HTR-8/SVneo (cell line): Measurements from ENCODE around the gene EIF4G3.
"Not testable (repeated sequence)": the region's sequence is repeated elsewhere in the genome, so short reads cannot be mapped to it uniquely, and the experiment has no call there.

Source experiments
- DNase-seq: peaks from one replicate; pipeline ENCODE4 v3.0.0; 2011; ENCODE audit warnings: low spot score, mixed read lengths; ENCODE audit not compliant: insufficient read length
- FAIRE-seq: peaks from 2 replicates; lab custom pipeline; 2011; peaks lifted over from hg19 to GRCh38; lab: Jason Lieb, UNC

The EIF4G3 gene

GRCh38 chr1:20903437-20903836 is 273.3 kb downstream of the EIF4G3 start:
- DNase-seq (no peak), FAIRE-seq (peak; percentile 44)

- no peak for FAIRE-seq
- no peak for DNase-seq
Measured at GRCh38 chr1:20900056-20900455, 276.6 kb downstream of the EIF4G3 start.

- FAIRE-seq (no peak), DNase-seq (no peak)
Measured at GRCh38 chr1:20899154-20899972, 277.3 kb downstream of the EIF4G3 start.

- FAIRE-seq (no peak), DNase-seq (no peak)
Measured at GRCh38 chr1:20896826-20897225, 279.9 kb downstream of the EIF4G3 start.

- no peak for FAIRE-seq
- DNase-seq, result no peak
Measured at GRCh38 chr1:20893931-20894330, 282.8 kb downstream of the EIF4G3 start.

- FAIRE-seq (no peak), DNase-seq (no peak)
Measured at GRCh38 chr1:20891091-20891490, 285.6 kb downstream of the EIF4G3 start.

DNA sequence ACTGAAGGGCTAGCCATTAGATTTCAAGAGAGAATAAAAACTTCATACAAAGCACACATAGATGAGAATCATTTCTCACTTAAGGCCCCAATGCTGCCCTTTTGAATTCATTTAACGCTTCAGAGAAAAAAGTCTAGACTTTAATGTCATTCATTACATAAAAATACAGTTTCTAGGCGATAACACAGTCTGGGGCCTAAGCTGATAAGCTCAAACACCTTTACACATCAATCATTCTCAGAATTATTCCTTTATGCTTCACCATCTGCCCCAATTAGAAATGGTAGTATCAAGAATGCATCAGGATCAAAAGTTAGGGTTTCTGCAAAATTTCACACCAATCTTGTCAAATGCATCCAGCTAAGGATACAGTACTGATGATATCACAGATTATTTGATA is 289.5 kb downstream of the EIF4G3 start:
- FAIRE-seq (no peak), DNase-seq (no peak)

- FAIRE-seq, result no peak
- DNase-seq, result no peak
Measured at GRCh38 chr1:20885121-20885520, 291.6 kb downstream of the EIF4G3 start.

DNA sequence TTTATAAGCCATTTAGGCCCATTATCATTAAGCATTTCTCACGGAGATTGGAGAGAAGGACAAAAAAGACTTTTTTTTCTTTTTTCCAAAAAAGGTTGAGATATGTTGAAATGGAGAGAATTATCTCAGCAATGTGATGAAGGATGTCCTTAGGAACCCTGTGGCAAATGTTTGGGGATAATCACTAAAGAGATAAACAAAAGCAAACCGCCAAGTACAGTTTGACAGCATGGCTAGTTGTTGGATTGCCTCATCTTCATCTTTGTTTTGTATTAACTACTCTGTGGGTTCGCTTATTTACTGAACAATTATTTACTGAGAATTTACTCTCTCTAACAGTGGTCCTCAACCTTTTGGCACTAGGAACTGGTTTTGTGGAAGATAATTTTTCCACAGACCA is 292.2 kb downstream of the EIF4G3 start:
- DNase-seq, result no peak
- no peak for FAIRE-seq

DNA sequence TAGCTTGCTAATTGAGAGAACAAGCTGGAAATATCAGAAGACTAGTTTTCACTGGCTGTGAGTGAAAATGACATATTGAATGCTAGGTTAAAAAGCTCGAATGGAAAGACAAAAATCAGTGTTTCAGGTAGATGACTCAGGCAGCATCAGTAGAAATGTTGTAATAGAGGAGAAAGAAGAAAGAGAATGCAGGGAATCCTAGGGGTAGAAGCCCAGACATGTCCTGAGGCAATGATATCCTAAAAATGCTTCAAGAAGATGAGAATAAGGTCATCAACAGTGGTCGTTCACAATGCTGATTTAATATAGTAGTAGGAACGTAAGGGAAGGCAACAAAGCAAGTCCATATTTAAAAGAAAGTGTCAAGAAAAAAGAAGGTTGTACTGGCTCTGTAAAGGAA is 292.9 kb downstream of the EIF4G3 start:
- DNase-seq (no peak), FAIRE-seq (no peak)

GRCh38 chr1:20882837-20883236 is 293.9 kb downstream of the EIF4G3 start:
- DNase-seq (no peak), FAIRE-seq (no peak)

DNA sequence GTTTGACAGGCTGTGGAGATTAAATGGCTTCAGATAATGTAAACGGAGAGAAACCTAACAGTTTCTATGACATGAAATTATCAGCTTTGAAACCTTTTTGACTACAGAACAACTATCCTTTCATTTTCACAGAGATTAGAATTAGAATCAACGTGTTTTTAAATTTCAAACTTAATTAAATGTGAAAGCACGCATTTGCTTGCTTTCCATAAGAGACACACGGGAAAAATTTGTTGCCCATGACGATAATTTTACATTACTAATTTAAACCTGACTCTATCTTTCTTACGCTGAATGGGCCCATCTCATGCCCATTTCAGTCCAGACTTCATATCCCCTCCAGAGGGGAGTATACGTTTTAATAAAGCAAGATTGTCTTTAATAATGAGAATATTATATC is 297.9 kb downstream of the EIF4G3 start:
- FAIRE-seq (no peak), DNase-seq (no peak)

GRCh38 chr1:20875198-20875973 is 301.3 kb downstream of the EIF4G3 start:
- DNase-seq (no peak), FAIRE-seq (no peak)

- DNase-seq (no peak), FAIRE-seq (no peak)
Measured at GRCh38 chr1:20873311-20873710, 303.4 kb downstream of the EIF4G3 start.

DNA sequence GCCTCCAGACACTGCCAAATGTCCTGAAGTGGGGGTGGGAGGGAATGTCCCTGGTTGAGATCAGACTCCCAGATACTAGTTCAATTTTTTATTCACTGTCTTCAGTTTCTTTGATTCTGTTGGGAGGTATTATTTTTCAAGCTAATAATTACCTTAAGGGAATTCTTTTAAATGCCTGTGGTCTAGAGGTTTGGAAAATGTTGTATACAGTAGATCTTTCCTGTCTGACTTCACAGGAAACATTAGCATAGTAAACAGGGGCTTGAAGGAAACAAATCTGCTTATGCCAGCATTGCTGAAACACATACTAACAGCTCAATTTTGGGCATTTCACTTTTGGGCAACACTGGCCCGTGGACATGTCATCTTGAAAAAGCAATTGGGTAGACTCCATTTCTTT is 305.3 kb downstream of the EIF4G3 start:
- DNase-seq (no peak), FAIRE-seq (no peak)

DNA sequence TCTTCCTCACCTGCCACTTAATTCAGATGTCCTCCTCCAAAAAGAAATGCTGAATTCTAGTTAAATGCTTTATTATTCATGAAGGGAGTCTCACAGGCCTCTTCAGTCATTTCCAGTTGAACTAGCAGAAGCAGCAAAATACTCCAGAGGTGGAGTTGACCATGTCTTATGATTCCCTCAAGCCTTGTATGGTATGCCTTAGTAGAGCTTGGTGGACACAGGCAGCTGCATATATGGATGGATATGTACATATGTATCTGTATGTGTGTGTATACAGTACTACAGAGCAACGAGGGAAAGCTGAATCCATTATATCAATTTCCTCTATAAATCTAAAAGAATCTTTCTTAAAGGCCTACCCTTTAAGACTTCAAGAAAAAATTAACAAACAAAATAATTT is 306.0 kb downstream of the EIF4G3 start:
- DNase-seq (no peak), FAIRE-seq (no peak)

- FAIRE-seq (no peak), DNase-seq (no peak)
Measured at GRCh38 chr1:20868263-20868662, 308.4 kb downstream of the EIF4G3 start.

- no peak for FAIRE-seq
- DNase-seq, result no peak
Measured at GRCh38 chr1:20867847-20868246, 308.9 kb downstream of the EIF4G3 start.

GRCh38 chr1:20867062-20867461 is 309.6 kb downstream of the EIF4G3 start:
- FAIRE-seq, result no peak
- DNase-seq, result no peak

DNA sequence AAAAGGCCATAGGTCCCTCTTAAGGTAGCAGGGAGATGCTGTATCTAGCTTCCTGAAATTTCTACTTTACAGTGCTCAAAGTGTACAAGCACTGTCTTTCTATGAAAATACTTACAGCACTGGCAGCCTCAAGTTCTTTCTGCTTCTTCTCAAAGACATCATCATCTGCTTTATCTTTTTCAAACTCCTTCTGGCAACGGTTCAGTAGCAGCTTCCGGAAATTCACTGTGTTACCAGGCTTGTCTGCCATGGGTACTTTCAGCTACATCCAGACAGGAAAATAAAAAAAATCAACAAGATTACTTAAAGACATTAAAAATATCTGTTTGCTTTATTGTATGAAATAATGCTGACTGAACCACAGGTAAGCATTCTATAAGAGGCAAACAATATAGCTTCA is 311.7 kb downstream of the EIF4G3 start:
- DNase-seq (no peak), FAIRE-seq (no peak)

GRCh38 chr1:20854529-20854928 is 322.2 kb downstream of the EIF4G3 start:
- no peak for DNase-seq
- no peak for FAIRE-seq

DNA sequence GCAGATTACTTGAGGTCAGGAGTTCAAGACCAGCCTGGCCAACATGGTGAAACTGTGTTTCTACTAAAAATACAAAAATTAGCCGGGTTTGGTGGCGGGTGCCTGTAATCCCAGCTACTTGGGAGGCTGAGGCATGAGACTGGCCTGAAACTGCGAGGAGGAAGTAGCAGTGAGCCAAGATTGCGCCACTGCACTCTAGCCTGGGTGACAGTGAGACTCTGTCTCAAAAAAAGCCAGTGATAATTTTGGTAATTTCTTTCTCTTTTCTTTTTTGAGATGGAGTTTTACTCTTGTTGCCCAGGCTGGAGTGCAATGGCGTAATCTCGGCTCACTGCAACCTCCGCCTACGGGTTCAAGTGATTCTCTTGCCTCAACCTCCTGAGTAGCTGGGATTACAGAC is 324.9 kb downstream of the EIF4G3 start:
- FAIRE-seq, DNase-seq: not testable (repeated sequence)
